ENCODE data around the gene NFIL3.
"Not testable (repeated sequence)": the region's sequence is repeated elsewhere in the genome, so short reads cannot be mapped to it uniquely, and the experiment has no call there.

NFIL3 gene

DNA sequence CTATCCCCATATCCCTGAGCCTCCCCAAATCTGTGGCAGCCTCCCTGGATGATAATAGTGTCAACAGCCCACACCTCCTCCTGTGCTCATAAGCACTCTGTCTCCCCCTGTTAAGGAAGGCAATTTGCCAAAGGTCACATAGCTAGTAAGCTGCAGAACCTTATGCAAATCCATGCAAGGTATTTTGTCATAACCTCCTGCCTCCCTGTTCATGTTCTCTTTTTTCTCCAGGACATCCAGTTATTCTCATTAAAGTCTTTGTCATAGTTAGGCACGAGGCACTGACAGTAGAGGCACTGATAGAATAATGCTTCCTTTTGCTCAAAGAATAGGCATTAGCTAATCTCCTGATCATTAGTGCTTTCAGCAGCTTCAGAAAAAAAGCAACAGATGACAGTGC is 51.7 kb downstream of the NFIL3 start:
- TF ChIP-seq, protein P1, sequence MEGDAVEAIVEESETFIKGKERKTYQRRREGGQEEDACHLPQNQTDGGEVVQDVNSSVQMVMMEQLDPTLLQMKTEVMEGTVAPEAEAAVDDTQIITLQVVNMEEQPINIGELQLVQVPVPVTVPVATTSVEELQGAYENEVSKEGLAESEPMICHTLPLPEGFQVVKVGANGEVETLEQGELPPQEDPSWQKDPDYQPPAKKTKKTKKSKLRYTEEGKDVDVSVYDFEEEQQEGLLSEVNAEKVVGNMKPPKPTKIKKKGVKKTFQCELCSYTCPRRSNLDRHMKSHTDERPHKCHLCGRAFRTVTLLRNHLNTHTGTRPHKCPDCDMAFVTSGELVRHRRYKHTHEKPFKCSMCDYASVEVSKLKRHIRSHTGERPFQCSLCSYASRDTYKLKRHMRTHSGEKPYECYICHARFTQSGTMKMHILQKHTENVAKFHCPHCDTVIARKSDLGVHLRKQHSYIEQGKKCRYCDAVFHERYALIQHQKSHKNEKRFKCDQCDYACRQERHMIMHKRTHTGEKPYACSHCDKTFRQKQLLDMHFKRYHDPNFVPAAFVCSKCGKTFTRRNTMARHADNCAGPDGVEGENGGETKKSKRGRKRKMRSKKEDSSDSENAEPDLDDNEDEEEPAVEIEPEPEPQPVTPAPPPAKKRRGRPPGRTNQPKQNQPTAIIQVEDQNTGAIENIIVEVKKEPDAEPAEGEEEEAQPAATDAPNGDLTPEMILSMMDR (IDR thresholded peaks at IDR 0.05; ENCODE audit: low read depth, low read length, missing control alignments) = no peak
- no peak for DNase-seq (ENCODE audit: extremely low read depth, low read depth)
- H3K4me3 ChIP-seq (replicated peaks; ENCODE audit: low read depth, low read length) = no peak overlapping the region

DNA sequence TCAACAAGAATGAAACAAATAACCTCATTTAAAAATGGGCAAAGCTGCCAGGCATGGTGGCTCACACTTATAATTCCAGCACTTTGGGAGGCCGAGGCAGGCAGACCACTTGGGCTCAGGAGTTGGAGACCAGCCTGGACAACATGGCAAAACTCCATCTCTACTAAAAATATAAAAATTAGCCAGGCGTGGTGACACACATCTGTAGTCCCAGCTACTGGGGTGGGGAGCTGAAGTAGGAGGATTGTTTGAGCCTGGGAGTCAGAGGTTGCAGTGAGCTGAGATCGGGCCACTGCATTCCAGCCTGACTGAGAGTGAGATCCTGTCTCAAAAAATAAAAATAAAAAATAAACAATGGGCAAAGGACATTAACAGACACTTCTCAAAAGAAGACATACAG is 53.6 kb downstream of the NFIL3 start:
- not testable (repeated sequence) for H3K4me3 ChIP-seq (replicated peaks; ENCODE audit: low read depth, low read length); DNase-seq (ENCODE audit: extremely low read depth, low read depth)

DNA sequence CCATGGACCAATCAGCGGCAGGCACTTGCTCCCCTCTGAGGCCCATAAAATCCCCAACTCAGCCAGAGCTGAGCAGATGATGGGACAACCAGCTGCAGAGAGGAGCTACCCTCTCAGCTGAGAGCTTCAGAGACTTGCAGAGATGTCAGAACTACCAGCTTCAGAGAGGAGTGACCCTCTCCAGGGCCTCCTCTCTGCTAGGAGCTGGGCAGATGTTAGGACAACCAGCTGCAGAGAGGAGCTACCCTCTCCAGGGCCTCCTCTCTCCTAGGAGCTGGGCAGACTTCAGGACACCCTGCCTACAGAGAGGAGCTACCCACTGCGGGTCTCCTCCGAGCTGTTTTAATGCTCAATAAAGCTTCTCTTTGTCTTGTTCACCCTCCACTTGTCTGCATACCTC is 58.9 kb downstream of the NFIL3 start:
- TF ChIP-seq, protein P1 (IDR thresholded peaks at IDR 0.05; ENCODE audit: low read depth, low read length, missing control alignments) = no peak
- DNase-seq (ENCODE audit: extremely low read depth, low read depth) = no peak
- no peak overlapping the region for H3K4me3 ChIP-seq (replicated peaks; ENCODE audit: low read depth, low read length)

DNA sequence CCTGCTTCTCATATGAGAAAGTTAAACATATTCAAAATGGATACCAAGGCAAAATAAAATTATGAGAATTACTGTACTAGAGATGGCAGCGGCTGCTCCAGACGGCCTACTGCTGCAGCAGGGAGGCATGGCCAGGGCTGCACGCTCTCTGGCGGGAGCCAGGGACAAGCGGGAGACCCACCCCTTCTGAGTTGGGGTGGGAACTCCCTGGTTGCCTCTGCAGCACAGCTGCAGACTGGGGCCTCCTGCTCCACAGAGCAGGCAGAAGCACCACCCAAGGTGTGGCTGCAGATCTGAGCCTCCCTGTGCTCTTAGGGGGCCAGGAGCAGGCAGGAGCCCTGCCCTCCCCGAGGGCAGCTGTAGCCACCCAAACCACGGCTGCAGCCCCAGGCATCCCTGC is 59.6 kb downstream of the NFIL3 start:
- DNase-seq (ENCODE audit: extremely low read depth, low read depth) = no peak
- TF ChIP-seq, protein P1 (IDR thresholded peaks at IDR 0.05; ENCODE audit: low read depth, low read length, missing control alignments) = no peak
- no peak overlapping the region for H3K4me3 ChIP-seq (replicated peaks; ENCODE audit: low read depth, low read length)

DNA sequence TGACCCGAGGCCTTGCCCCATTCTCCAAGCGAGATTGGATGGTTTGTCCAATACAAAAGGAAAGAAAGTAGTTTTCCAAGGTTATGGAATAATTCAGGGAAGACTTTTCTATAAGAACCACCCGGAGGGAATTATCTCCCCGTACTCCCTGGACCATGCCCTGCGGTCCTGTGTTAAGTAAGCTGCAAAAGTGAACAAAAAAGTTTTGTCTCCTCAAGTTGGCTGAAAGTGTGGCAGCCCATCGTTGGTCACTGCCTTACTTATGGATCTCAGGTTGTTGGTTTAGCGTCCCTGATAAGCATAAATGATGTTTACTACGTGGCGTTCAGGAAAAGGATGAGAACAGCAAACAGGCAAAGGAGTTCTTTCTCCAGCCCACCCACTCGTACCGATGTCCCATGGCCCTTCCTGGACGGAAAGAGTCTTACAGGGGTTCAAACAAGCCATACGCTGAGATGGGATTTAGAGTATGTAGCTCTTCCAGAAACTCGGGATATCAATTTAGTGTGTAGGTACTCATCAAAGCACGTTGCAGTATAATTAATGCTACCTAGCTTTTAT is 61.5 kb downstream of the NFIL3 start:
- no peak for DNase-seq (ENCODE audit: extremely low read depth, low read depth)
- TF ChIP-seq, protein P1 (IDR thresholded peaks at IDR 0.05; ENCODE audit: low read depth, low read length, missing control alignments) = no peak
- H3K4me3 ChIP-seq (replicated peaks; ENCODE audit: low read depth, low read length) = peak overlapping the region; percentile 84

DNA sequence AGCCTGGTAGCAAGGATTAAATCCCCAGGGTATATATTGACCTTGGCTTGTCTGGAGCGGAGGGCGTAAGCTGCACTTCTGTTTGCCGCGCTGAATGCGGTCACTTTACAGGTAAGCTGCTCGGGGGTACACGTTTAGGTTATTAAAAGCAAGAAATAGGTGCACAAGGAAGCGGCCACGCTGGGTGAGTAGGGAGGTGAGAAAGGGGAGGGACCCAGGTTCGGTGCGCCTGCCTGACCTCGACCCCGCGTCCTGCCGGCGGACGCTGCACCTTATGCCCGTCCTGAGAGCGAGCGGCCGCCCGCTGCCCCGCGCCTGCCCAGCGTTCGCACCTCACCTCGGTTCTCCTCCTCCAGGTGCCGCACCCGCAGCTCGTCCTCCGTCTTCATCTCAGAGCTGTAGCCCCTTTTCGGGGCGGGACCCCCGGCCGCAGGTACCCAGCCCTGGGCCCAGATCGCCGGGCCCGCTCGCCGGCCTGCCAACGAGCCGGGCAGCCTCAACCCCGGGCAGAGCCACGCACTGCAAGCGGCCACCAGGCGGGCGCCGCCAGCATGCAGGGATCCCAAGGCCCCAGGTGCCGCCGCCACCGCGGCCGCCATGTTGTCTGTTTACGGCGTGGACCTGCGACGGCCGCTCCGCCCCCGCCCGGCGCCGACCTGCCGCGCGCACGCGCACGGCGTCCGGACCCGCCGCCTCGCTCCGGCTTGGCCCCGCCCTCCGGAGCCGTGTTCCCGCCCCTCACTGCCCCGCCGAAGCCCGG is 62.2 kb downstream of the NFIL3 start, which contains the start of gene AUH:
TSS of gene AUH (minus strand) at position 628 of the 760 bp plus-strand sequence. CDS start at position 599, 29 bp downstream.
- no peak for DNase-seq (ENCODE audit: extremely low read depth, low read depth)
- H3K4me3 ChIP-seq (replicated peaks; ENCODE audit: low read depth, low read length) = peak within 1 kb of the TSS; percentile 84
- TF ChIP-seq, protein P1 (IDR thresholded peaks at IDR 0.05; ENCODE audit: low read depth, low read length, missing control alignments) = no peak

DNA sequence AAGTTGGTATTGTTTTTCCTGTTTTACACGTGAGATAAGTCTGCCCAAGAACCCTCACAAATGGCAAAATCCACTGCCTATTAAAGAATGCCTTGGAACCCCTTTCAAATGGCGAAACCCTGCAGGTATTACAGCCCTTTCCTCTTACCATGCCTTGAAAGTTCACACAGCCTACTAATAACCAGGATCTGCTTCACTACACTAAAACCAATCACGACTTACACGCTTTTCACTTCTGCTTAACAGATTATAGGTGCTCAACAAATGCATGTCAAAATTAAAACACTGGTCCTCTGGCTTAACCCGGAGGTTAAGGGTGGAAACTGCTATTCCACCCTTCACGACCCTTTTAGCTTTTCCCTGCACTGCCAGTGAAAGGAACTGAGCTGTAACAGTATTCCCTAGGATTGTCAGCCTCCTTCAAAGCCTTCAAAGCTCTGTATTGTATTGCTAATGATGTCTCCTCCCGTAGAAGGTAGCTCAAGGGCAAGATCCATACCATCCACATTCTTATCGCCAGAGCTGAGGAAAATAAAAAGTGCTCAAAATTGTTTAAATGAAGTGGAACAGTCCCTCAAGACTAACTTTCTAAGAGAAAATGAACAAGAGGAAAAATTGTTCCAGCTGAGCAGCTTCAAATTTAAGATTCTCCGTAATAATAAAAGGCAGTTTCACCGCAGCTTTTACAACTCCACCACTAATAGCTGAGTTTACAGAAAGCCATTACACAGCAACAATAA is 62.9 kb downstream of the NFIL3 start:
- TF ChIP-seq, protein P1 (IDR thresholded peaks at IDR 0.05; ENCODE audit: low read depth, low read length, missing control alignments) = no peak
- DNase-seq (ENCODE audit: extremely low read depth, low read depth) = no peak
- peak overlapping the region; percentile 84 for H3K4me3 ChIP-seq (replicated peaks; ENCODE audit: low read depth, low read length)
